ENCODE measurements around the gene PIH1D1.
A peak's percentile ranks its signal among the peaks of the same experiment; 100 is the strongest.

PIH1D1 gene

DNA sequence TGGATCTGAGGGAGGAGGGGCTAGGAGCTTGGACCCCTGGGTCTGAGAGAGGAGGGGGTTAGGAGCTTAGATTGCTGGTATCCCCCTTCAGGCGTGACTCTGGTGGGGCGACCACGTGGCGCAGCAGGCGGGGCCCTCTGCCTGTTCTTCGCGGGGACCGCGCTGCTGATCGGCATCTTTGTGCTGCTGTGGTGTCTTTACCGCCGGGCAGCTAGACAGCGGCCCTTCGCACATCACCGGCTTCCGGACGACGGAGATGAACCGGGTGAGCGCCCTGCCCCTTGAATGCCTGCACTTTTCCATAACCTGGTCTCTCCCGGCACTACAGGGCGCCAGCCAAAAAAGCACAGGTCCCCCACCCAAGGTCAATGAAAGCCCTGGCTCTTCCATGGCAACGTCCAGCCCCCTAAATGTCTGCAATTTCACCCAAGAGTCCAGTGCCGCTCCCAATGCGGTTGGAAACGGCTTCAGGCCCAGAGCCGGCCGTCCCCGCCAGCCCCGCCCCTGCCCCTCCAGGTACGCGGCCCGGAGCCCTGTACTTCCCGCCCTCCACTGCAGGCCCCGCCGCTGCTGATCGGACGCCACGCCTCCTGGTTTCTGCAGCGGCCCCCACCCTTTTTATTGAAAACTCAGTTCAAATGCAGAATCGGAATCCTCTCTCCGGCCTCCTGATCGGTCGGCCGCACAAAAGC lies 23.6 kb downstream of the PIH1D1 start:
- H3K4me1 ChIP-seq (ENCODE audit: insufficient read depth, low read length): peaks cover 14% of the 10 kb centered on the region; the same call in 1 of the 2 replicates
- no peaks in the 10 kb centered on the region for H3K36me3 ChIP-seq (ENCODE audit: insufficient read depth, low read length)
- no peaks in the 10 kb centered on the region for H3K9me3 ChIP-seq (ENCODE audit: control insufficient read depth, insufficient read depth, low read length)
- H3K9ac ChIP-seq (ENCODE audit: low read depth, low read length): peak overlapping the region; percentile 55

DNA sequence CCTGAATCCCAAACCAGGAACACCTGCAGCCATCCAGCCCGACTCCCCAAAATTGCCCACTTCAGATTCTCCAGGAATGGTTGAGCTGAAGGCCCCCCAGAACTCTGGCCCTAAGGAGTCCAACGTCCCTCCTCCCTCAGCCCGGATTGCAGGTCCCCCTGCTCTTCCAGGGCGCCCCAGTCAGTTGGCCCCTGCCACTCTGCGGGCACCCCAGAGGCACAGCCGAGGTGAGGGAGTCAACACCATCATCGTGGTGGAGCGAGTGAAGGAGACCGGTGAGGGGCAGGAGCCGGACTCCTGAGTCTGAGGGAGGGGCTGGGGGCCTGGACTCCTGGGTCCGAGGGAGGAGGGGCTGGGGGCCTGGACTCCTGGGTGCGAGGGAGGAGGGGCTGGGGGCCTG lies 24.3 kb downstream of the PIH1D1 start:
- no peaks in the 10 kb centered on the region for H3K36me3 ChIP-seq (ENCODE audit: insufficient read depth, low read length)

DNA sequence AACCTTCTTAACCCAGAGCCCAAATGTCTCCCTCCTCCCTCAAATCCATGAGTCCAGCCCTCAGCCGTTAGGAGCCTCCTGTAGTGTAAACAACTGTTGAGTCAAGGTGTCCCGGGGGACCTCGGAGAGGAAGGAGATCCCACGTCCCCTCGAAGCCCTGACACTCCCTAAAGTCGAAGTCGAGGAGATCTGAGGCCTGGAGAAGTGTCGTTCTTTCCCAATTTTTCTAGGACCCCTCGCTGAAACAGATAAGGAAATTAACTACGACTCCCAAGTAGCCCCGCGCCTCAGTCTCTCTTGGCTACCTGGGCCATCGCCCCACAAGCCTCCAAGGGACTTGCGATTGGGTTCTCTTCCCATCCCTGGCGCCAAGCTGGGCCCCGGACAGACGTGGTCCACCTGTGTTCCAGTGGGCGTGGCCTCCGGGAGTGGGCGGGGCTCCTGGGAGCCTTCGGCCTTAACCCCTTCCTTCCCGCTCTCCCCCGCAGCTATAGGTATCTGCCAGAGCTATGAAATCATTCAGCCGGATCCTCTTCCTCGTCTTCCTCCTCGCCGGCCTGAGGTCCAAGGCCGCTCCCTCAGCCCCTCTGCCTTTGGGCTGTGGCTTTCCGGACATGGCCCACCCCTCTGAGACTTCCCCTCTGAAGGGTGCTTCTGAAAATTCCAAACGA lies 25.6 kb downstream of the PIH1D1 start:
- H3K4me1 ChIP-seq (ENCODE audit: insufficient read depth, low read length): peaks cover 14% of the 10 kb centered on the region; the same call in 1 of the 2 replicates
- no peaks in the 10 kb centered on the region for H3K9me3 ChIP-seq (ENCODE audit: control insufficient read depth, insufficient read depth, low read length)
- H3K36me3 ChIP-seq (ENCODE audit: insufficient read depth, low read length): no peaks in the 10 kb centered on the region
- peak overlapping the region; percentile 22; the same call in 1 of the 2 replicates for H3K9ac ChIP-seq (ENCODE audit: low read depth, low read length)

More for the DNA sequence above, 24.3 kb downstream of the PIH1D1 start:
- Histone ChIP-seq H3K4me1 (ENCODE audit: insufficient read depth, low read length) (peaks cover 14% of the 10 kb centered on the region; the same call in 1 of the 2 replicates), H3K9ac (ENCODE audit: low read depth, low read length) (no peak overlapping the region), H3K9me3 (ENCODE audit: control insufficient read depth, insufficient read depth, low read length) (no peaks in the 10 kb centered on the region)

DNA sequence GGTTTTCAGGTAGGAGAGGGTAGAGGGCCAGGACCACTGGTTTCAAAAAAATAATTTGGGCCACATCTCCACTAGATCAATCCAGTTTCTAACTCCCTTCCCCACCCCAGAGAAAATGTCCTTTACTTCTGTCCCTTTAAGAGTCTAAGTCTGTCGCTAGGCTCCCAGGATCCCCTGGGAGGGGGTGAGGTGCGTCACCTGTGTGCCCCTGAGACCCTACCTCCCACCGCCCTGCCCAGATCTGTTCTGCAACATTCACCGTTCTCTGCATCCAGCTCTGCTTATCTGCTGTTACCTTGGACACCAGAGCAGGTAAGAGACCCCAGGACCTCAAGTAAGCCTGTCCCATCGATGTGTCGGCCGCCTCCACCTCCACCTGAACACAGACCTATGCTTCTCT lies 26.4 kb downstream of the PIH1D1 start, which contains the start of gene GFY:
Gene GFY (plus strand): TSS at position 211 of the 400 bp plus-strand sequence. CDS start 1,043 bp downstream, outside the sequence.
- Histone ChIP-seq H3K4me1 (ENCODE audit: insufficient read depth, low read length) (peaks cover 17% of the 10 kb centered on the region; the same call in 1 of the 2 replicates), H3K36me3 (ENCODE audit: insufficient read depth, low read length) (no peaks in the 10 kb centered on the region), H3K9me3 (ENCODE audit: control insufficient read depth, insufficient read depth, low read length) (no peaks in the 10 kb centered on the region), H3K9ac (ENCODE audit: low read depth, low read length) (peak within 1 kb of the TSS; percentile 22; the same call in 1 of the 2 replicates)

DNA sequence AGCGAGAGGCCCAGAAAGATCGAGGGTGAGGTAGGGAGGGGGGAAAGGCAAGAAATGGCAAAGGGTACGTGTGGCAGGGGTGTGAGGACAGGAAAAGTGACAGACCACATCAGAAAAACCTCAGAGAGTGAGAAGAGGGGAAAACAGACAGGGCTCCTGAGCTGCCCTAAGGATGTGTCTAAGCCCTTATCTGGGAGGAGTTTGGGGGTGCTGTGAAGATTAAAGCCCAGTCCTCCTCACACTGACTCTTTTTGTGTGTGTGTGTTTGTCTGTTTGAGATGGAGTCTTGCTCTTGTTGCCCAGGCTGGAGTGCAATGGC lies 27.7 kb downstream of the PIH1D1 start:
- Histone ChIP-seq H3K9me3 (ENCODE audit: control insufficient read depth, insufficient read depth, low read length) (no peaks in the 10 kb centered on the region), H3K36me3 (ENCODE audit: insufficient read depth, low read length) (no peaks in the 10 kb centered on the region), H3K4me1 (ENCODE audit: insufficient read depth, low read length) (peaks cover 17% of the 10 kb centered on the region; the same call in 1 of the 2 replicates), H3K9ac (ENCODE audit: low read depth, low read length) (no peak overlapping the region)

DNA sequence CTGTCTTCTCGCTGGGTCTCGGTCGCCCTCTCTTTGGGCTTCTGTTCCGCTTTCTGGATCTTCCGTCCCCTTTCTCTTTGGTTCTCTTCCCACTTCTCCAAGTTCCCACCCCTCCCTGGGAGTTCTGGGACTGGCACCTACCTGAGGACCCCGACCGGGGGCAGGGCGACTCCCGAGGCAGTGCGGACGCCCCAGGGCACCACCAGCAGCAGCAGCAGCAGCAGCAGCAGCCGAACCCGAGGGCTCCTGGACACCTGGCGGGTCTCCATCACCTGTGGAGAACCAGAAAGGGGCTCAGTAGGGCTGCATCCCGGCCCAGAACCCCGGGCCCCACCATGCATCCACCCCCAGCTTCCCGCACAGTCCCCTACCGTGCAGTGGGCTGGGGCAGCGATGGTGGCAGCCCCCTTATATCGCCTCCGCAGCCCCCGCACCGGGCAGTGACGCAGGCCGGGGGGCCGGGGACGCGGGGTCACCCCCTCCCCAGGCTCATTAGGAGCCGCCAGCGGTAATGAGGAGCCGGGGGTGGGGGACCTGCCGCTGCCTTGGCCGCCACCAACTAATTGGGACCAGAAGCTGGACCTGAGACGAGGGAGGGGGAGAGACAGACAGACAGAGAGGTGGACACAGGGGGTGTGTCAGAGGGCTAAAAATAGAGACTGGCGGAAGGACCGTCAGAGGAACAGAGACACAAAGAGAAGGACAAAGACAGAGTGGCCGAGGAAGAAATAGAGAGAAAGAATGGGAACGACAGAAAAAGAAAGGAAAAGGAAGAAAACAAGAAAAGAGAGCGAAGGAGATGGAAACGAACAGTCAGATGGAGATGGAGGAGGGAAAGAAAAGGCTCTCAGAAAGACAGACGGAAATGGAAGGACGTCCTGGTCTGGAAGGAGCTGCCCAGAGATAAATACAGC lies 28.3 kb downstream of the PIH1D1 start, which contains the start of gene PTH2:
Gene PTH2 (minus strand): TSS at position 371 of the 914 bp plus-strand sequence. CDS start 102 bp downstream, at position 269.
- Histone ChIP-seq H3K36me3 (ENCODE audit: insufficient read depth, low read length) (no peaks in the 10 kb centered on the region), H3K9me3 (ENCODE audit: control insufficient read depth, insufficient read depth, low read length) (no peaks in the 10 kb centered on the region), H3K4me1 (ENCODE audit: insufficient read depth, low read length) (peaks cover 17% of the 10 kb centered on the region; the same call in 1 of the 2 replicates), H3K9ac (ENCODE audit: low read depth, low read length) (peak within 1 kb of the TSS; percentile 53; the same call in 1 of the 2 replicates)

DNA sequence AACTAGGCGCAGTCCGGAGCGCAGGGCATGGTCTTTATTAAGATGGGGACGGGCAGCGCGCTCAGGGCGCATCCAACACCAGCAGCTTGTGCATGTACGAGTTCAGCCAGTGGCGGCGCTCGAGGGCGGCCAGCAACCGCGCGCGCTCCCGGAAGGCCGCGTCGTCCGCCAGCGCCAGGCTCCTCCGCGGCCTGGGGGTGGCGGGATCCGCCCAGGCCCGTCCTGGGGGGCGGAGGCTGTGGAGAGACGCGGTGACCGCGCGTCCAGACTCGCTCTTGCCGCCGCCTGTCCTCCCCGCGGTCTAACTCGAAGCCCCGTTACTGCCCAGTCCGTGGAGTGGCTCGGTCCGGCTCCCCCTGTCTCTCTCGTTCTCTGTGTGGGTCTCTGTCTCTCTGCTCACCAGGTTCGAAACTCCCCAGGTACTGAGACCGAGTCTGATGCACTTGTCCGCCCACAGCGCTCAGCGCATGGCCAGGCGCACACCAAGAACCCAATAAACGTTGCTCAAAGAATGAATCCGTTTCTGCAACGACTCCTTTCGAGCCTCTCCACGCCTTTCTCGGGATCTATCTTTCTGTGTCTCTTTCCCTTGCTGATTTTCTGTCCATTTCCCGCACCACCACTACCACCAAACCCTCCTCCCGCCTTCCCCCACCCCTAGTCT lies 29.1 kb downstream of the PIH1D1 start:
- no peaks in the 10 kb centered on the region for H3K9me3 ChIP-seq (ENCODE audit: control insufficient read depth, insufficient read depth, low read length)
- H3K9ac ChIP-seq (ENCODE audit: low read depth, low read length): peak overlapping the region; percentile 53; the same call in 1 of the 2 replicates
- H3K4me1 ChIP-seq (ENCODE audit: insufficient read depth, low read length): peaks cover 17% of the 10 kb centered on the region; the same call in 1 of the 2 replicates
- no peaks in the 10 kb centered on the region for H3K36me3 ChIP-seq (ENCODE audit: insufficient read depth, low read length)

DNA sequence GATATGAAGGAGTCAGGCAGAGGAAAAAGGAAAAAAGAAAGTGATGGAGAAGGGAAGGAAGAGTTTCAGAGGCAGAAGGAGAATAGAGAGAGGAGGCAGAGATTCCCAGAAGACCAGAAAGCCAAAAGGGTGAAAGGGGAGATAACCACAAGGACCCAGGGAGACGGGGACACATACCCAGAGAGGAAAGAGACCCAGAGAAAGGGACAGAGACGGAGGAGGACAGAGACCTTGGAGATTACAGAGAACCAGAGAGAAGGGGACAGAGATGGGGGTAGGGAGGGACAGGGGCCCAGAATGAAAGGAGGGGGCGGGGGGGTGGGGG lies 29.8 kb downstream of the PIH1D1 start:
- H3K9ac ChIP-seq (ENCODE audit: low read depth, low read length): no peak overlapping the region
- peaks cover 12% of the 10 kb centered on the region; the same call in 1 of the 2 replicates for H3K4me1 ChIP-seq (ENCODE audit: insufficient read depth, low read length)
- no peaks in the 10 kb centered on the region for H3K9me3 ChIP-seq (ENCODE audit: control insufficient read depth, insufficient read depth, low read length)
- no peaks in the 10 kb centered on the region for H3K36me3 ChIP-seq (ENCODE audit: insufficient read depth, low read length)

DNA sequence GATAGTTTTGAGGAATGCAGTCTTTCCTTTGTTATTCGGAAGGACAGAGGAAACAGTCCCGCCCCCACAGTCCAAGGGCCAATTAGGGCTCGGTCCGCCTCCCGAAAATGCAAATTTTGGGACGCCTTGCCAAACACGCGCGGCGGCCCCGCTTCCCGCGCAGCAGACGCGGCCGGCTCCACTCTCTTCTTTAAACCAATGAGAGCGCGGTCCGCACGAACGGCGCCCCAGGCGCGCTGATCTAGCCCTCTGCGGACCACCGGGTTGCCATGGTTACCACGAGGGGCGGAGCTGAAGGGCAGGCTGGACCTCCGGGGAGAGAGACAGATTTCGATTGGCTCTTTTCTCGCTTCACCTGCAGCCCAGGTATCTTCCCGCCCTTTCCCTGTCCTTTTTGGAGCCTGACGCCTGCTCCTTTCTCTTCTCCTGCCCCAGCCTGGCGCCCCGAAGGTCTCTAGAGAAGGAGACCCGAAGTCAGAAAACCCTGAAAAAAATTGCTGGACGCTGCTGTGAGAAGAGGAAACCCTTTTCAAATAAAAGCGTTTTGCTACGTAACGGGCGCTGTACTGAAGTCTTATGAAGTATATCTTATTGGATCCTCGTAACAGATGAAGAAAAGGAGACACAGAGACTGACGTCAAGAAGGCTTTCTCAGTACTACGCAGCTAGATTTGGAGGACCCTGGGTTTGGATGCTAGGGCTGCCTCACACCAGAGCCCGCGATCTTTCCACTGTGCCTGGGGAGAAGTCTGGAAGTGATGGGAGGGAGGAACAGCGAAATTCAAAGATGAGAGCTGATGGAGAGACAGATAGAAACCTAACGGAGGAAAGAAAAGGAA lies 30.4 kb downstream of the PIH1D1 start:
- Histone ChIP-seq H3K4me1 (ENCODE audit: insufficient read depth, low read length) (peaks cover 8% of the 10 kb centered on the region; the same call in 1 of the 2 replicates), H3K9ac (ENCODE audit: low read depth, low read length) (peak overlapping the region; percentile 25; the same call in 1 of the 2 replicates), H3K36me3 (ENCODE audit: insufficient read depth, low read length) (no peaks in the 10 kb centered on the region), H3K9me3 (ENCODE audit: control insufficient read depth, insufficient read depth, low read length) (no peaks in the 10 kb centered on the region)

DNA sequence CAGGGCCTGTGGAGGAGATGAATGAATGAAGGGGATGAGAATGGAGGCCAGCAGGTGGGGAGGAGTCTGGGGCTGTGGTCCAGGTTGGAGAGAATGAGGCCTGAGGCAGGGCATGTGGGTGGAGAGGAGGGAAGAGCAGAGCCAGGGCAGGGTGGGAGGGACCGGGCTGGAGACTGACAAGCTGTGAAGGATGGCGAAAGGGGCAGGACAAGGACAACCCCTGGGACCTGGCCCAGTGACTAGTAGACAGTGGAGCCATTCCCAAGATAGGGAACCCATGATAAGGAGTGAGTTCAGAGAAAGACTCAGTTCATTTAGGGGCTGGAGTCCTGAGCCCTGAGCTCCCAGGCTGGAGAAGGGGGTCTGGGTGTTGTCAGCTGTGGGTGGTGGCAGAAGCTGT lies 31.4 kb downstream of the PIH1D1 start:
- H3K9ac ChIP-seq (ENCODE audit: low read depth, low read length): no peak overlapping the region
- no peaks in the 10 kb centered on the region for H3K9me3 ChIP-seq (ENCODE audit: control insufficient read depth, insufficient read depth, low read length)
- peaks cover 8% of the 10 kb centered on the region; the same call in 1 of the 2 replicates for H3K4me1 ChIP-seq (ENCODE audit: insufficient read depth, low read length)
- no peaks in the 10 kb centered on the region for H3K36me3 ChIP-seq (ENCODE audit: insufficient read depth, low read length)

DNA sequence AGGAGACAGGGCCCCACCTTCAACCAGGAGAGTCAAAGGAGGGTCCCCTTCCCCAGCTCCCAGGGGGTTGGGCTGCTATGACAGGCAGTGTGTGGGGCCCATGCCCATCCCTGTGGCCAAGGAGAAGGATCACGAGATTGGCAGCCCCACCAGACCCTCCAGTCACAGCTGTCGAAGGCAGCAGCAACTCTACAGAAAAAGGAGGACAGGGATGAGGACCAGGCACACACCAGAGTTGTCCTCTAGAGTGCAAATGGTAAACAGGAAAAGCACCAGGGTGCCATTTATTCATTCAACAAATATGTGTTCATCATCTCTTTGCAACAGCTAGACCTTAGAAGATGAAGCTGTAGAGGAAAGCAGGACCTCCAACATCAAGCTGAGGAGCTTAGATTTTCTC lies 32.4 kb downstream of the PIH1D1 start:
- Histone ChIP-seq H3K9ac (ENCODE audit: low read depth, low read length) (no peak overlapping the region), H3K36me3 (ENCODE audit: insufficient read depth, low read length) (no peaks in the 10 kb centered on the region), H3K9me3 (ENCODE audit: control insufficient read depth, insufficient read depth, low read length) (no peaks in the 10 kb centered on the region), H3K4me1 (ENCODE audit: insufficient read depth, low read length) (peaks cover 8% of the 10 kb centered on the region; the same call in 1 of the 2 replicates)

DNA sequence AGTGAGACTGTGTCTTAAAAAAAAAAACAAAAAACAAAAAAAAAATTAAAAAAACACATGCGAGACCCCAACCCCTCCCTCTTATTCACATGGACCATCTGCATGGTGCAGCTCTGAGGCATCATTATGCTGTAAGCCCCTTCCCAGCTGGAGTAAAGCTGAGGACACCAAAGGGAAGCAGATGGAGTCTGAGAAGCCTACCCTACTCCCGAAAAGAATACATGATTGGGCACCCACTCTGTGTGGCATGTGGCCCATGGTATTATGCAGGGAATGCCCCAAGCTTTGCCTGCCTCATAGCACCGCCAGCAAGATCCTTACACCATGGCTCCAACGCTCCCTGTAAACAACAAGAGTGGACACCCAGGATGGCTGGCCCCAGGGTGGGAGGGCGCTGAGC lies 33.1 kb downstream of the PIH1D1 start:
- Histone ChIP-seq H3K36me3 (ENCODE audit: insufficient read depth, low read length) (no peaks in the 10 kb centered on the region), H3K4me1 (ENCODE audit: insufficient read depth, low read length) (peaks cover 4% of the 10 kb centered on the region; the same call in 1 of the 2 replicates), H3K9ac (ENCODE audit: low read depth, low read length) (no peak overlapping the region), H3K9me3 (ENCODE audit: control insufficient read depth, insufficient read depth, low read length) (no peaks in the 10 kb centered on the region)

DNA sequence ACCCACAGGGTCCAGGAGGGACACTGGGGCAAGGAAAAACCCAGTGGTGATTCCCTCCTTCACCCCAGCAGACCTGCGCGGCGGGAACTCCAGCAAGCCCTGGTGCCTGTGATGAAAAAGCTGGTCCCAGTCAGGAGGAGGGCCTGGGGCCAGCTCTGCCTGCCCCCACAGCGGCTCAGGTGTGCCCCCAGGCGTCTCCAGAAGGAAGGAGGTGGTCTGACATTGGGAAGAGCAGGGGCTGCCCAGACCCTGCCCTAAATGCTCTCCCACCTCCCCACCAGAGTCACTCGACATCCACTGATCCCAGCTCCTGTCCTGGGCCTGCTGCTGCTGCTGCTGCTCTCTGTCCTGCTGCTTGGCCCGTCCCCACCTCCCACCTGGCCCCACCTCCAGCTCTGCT lies 34.5 kb downstream of the PIH1D1 start:
- no peaks in the 10 kb centered on the region for H3K9me3 ChIP-seq (ENCODE audit: control insufficient read depth, insufficient read depth, low read length)
- H3K36me3 ChIP-seq (ENCODE audit: insufficient read depth, low read length): no peaks in the 10 kb centered on the region
- H3K4me1 ChIP-seq (ENCODE audit: insufficient read depth, low read length): peaks cover 3% of the 10 kb centered on the region; the same call in 1 of the 2 replicates
- no peak overlapping the region for H3K9ac ChIP-seq (ENCODE audit: low read depth, low read length)

Measured in ES-I3 (cell line).